MG63 (cell line): ENCODE data around the gene ADAM15. TPM values are rescaled to one million over a fixed set of nuclear protein-coding genes. Genes with fewer than 3 reads are reported as not detected.

Experiments
- DNase-seq: peaks from one replicate; pipeline ENCODE4 v3.0.0-alpha.2; 2020
- H3K27me3 ChIP-seq: fragments of 250-450 bp; sonication (Bioruptor Pico); 2 replicates; pipeline ENCODE4 v1.5.1; 2020; ENCODE audit warnings: mild to moderate bottlenecking, moderate library complexity
- H3K36me3 ChIP-seq: fragments of 250-450 bp; sonication (Bioruptor Pico); 2 replicates; pipeline ENCODE4 v1.5.1; 2020; ENCODE audit warnings: mild to moderate bottlenecking, moderate library complexity
- H3K4me3 ChIP-seq: fragments of 250-450 bp; sonication (Bioruptor Pico); 2 replicates; pipeline ENCODE4 v1.5.1; 2020; ENCODE audit warnings: mild to moderate bottlenecking, moderate library complexity
- H3K9me3 ChIP-seq: fragments of 250-450 bp; sonication (Bioruptor Pico); 2 replicates; pipeline ENCODE4 v1.5.1; 2020; ENCODE audit warnings: mild to moderate bottlenecking, moderate library complexity
- total RNA-seq: library from RNA; depleted of rRNA; stranded (reverse); fragments of >200 nt; shearing (Covaris generic); gene quantifications from 2 replicates; pipeline ENCODE4 v1.2.3, GENCODE V29; 2014; ENCODE audit warnings: low replicate concordance

The ADAM15 gene
- total RNA-seq, 1 experiment from 2014 or later, result 285 TPM

DNA sequence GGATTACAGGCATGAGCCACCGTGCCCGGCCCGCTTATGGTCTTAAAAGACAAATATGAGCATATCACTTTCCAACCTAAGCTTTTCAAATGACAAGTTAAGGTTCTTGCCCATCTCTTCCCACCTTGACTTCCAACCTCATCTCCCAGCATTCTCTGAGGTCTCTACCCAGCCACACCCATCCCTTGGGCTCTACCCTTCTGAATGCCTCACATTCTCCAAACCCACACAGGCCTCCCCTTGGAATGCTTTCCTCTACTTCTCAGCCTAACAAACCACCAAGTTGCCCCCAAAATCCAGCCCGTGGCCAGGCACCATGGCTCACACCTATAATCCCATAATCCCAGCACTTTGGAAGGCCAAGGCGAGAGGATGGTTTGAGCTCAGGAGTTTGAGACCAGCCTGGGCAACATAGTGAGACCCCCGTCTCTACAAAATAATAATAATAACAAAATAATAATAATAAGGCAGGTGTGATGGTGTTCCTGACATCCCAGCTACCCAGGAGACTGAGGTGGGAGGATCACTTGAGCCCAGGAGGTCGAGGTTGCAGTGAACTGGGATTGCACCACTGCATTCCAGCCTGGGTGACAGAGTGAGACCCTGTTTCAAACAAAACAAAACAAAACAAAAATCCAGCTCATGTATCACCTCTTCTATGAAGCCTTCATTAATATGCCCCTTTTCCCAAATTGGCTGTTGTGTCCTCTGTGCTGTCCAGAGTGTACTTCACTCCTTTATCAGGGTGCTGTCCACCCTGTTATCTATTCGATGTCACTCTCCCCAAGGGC lies 28.8 kb upstream of the ADAM15 start:
- H3K4me3 ChIP-seq, result no peak overlapping the region
- no peaks in the 10 kb centered on the region for H3K9me3 ChIP-seq
- no peaks in the 10 kb centered on the region for H3K27me3 ChIP-seq
- no peak for DNase-seq
- H3K36me3 ChIP-seq, result peaks cover 19% of the 10 kb centered on the region

DNA sequence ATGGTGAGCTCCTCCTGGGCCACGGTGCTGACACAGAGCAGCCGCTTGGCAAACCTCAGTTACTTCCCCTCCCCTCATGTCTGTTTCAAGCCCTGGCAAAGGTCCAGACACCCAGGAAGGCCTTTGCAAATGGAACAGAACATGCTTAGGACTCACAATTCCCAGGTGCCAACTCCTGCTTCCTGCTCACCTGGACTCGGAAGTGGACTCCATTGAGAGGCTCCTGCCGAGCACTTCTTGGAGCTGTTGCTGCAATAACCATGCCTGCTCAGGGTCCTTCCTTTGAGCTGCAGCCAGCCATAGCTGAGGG lies 28.2 kb upstream of the ADAM15 start:
- Histone ChIP-seq H3K9me3 (no peaks in the 10 kb centered on the region), H3K36me3 (peaks cover 16% of the 10 kb centered on the region), H3K27me3 (no peaks in the 10 kb centered on the region), H3K4me3 (no peak overlapping the region)
- DNase-seq, result no peak

DNA sequence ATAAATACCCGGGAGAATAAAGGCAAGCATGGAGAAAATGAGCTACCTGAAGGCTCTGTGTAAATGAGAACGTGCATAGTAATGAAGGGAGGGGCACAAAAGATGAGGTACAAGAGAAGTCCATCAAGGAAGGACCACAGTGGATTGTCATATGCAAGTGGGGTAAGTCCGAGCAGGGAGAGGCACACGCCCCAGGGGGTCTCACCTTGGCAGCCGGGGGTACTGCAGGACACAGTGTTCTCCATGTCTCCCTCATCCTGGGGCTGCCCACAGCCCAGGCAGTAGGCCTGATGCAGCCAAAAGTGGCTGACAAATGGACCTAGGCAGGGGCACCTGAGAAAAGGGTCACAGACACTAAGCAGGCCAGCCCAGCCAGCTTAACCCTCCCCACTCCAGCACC lies 27.5 kb upstream of the ADAM15 start:
- Histone ChIP-seq H3K9me3 (no peaks in the 10 kb centered on the region), H3K36me3 (peaks cover 12% of the 10 kb centered on the region), H3K27me3 (no peaks in the 10 kb centered on the region), H3K4me3 (no peak overlapping the region)
- DNase-seq, result no peak

DNA sequence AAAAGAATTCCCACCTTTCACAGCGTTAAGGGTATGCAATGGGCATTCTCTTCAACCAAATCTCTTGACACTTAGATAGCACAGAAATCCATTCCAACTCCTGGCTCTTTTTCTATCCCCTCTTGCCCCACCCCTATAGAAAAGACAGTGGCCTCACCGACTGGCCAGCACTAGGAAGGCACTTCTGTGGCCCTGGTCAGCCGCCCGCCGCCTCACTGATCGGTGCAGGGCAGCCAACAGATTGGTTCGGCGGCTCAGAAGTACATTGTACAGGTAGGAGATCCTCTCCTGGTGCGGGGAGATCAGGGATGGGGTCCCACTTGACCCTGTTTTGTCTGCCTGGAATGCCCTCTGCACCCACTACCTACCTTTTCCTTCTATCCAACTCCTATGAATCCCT lies 26.8 kb upstream of the ADAM15 start:
- Histone ChIP-seq H3K36me3 (peaks cover 5% of the 10 kb centered on the region), H3K9me3 (no peaks in the 10 kb centered on the region), H3K27me3 (no peaks in the 10 kb centered on the region), H3K4me3 (no peak overlapping the region)
- DNase-seq, result no peak

DNA sequence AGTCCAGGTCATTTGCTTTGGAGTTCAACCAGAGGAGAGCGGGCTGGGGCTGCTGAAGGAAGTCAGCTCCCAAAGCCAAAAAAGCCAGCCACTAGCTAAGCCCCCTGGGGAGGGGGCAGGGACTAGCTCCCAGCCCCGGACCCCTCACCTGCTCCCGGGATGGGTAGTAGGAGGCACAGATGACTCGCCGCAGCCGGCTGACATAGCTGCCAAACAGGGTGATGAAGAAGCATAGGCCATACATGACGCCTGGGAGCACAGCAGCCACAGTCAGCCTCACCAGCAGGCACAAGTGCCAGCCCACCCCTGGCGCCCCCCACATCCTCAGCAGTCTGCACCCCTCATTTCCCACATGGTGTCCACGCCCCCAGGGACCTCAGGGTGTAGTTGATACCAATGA lies 25.0 kb upstream of the ADAM15 start:
- H3K4me3 ChIP-seq, result no peak overlapping the region
- no peaks in the 10 kb centered on the region for H3K27me3 ChIP-seq
- peak; percentile 69 for DNase-seq
- H3K9me3 ChIP-seq, result no peaks in the 10 kb centered on the region
- H3K36me3 ChIP-seq, result no peaks in the 10 kb centered on the region

DNA sequence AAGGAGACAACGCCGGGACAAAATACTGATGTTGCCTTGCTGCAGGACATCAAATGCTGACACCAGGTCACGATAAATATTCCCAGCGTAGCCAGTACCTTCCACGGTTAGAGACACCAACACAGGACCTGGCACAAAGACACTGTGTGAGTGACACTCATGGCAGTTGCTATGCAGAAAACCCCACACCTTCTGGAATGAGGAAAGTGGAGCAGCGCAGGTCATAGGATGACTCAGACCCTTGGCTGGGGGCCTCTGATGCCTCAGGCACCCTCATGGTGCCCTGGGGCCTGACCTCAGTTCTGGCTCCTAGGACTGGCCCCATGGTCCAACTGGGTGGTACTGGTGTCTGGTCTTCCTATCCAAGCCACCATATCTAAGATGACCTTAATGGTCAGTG lies 24.5 kb upstream of the ADAM15 start:
- no peak overlapping the region for H3K4me3 ChIP-seq
- H3K36me3 ChIP-seq, result no peaks in the 10 kb centered on the region
- no peaks in the 10 kb centered on the region for H3K27me3 ChIP-seq
- DNase-seq, result peak; percentile 80
- no peaks in the 10 kb centered on the region for H3K9me3 ChIP-seq

DNA sequence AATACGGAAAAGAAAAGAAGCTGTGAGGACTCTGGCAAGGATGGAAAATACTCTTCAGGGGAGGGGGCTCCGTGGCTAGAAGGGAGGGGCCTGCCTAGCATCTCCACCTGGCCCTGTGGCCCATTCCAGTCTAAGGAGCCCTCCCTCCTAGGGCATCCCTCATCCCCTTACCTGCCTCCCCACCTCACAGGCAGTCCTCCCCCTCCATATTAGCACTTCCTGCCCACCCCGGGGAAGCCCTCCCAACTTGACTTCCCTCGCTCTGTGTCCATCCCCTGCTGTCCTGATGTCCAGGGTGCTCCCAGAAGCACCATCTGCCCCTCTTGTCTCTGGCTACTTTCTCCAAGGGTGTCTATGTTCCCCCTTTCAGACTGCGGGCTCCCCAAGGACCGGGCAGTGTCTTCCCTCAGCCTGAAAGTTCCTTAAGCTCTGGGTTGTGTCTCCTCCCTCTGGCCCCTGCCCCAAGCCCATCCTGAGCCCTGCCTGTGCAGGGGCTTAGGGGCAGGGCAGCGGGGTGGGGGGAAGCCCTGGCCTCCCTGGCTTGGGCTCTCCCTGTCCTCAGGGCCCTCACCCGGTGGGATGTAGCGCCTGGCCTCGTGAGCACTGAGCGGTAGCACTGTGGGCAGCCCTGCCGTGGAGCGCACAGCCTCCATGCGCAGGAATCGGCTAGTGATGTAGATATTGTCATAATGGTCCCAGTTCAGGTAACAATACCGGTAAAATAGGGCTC lies 21.4 kb upstream of the ADAM15 start:
- Histone ChIP-seq H3K36me3 (no peaks in the 10 kb centered on the region), H3K4me3 (no peak overlapping the region)
- DNase-seq, result no peak

DNA sequence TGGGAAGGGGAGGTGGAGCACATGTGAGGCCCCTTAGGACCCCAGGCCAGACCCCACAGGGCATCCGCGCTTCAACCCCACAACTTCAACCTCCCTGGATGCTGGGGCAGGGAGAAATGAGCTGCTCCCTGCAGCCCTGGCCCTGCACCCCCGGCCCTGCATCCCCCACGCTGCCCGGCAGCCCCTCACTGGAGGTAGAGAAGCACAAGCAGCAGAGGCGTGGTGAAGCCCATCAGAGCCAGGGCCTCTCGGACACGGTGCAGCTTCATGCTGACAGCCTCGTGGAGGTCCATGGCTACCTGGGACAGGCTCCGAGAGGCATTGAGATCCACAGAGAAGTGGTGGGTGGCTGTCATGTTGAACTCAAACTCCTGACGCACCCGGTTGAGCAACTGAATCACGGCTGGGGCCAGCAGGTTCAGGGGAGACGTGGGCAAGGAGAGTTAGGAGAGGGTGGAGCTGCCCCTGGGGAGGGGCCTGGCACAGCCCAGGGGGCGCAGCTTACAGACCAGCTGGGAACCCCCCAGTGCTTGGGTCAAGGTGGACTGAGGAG lies 20.8 kb upstream of the ADAM15 start:
- DNase-seq, result no peak
- no peak overlapping the region for H3K4me3 ChIP-seq
- H3K36me3 ChIP-seq, result no peaks in the 10 kb centered on the region
- no peaks in the 10 kb centered on the region for H3K27me3 ChIP-seq
- H3K9me3 ChIP-seq, result no peaks in the 10 kb centered on the region

More for the DNA sequence above, 21.4 kb upstream of the ADAM15 start:
- no peaks in the 10 kb centered on the region for H3K27me3 ChIP-seq
- no peaks in the 10 kb centered on the region for H3K9me3 ChIP-seq

DNA sequence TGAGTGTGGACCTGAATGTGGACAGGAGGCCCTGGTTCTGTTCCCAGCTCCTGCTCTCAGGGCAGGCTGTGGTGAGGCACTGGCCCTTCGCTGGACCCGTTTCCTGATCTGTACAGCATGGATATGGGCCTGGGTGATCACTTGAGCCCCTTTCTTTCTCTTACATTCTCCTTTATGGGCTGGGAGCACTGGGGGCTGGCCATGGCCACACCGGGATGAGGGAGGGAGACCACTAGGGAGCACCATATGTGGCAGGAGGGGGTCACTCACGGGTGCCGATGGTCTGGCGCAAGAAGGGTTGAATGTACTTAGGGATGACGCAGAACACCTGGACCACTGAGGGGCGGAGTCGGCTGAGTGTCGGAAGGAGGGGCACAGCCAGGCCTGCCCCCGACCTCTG lies 20.2 kb upstream of the ADAM15 start:
- no peak overlapping the region for H3K4me3 ChIP-seq
- H3K27me3 ChIP-seq, result no peaks in the 10 kb centered on the region
- H3K9me3 ChIP-seq, result no peaks in the 10 kb centered on the region
- no peak for DNase-seq
- H3K36me3 ChIP-seq, result no peaks in the 10 kb centered on the region

DNA sequence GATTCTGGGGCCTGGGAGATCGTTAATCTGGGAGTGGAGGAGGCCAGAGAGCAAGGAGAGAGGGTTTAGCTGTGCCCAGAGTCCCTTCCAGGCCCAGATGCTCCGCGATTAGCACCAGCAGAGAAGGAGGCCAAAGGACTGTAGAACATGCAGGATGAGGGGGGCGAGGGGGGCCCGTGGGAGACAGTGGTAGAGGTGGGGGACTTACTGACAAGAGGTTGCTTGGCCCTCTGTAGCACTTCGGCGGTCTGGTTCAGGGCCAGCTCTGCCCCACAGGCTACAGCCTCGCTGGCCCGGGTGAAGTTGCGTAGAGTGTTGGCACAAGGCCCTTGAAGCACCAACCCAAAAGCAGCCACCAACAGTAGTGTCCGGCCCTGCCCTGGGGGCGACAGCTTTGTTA lies 18.2 kb upstream of the ADAM15 start:
- no peaks in the 10 kb centered on the region for H3K9me3 ChIP-seq
- H3K36me3 ChIP-seq, result no peaks in the 10 kb centered on the region
- DNase-seq, result no peak
- H3K4me3 ChIP-seq, result no peak overlapping the region
- no peaks in the 10 kb centered on the region for H3K27me3 ChIP-seq

DNA sequence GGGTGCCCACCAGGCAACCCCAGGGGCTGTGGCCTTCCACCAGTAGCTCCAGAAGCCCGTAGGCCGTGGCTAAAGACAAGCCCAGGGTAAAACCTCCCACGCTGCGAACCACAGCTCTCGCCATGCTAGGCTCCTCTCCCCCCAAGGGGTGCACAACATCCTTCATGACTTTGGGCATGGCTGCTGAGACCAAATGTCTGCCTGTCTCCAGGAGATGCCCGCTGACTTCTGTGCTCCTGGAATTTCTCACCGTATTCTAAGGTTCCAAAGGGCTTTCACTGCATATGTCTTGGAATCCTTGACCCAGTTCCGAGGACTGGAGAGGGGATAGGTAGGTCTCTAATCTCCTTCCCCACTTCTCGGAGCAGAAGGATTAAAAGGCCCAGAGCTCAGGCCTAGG lies 17.6 kb upstream of the ADAM15 start, which contains the start of the genes DCST1 and DCST2:
TSS of gene DCST1 (plus strand) at position 301 of the 400 bp plus-strand sequence. CDS start 213 bp downstream, outside the sequence.
TSS of gene DCST2 (minus strand) at position 258 of the 400 bp plus-strand sequence. CDS start at position 178, 80 bp downstream.
- no peaks in the 10 kb centered on the region for H3K36me3 ChIP-seq
- no peak for DNase-seq
- no peaks in the 10 kb centered on the region for H3K27me3 ChIP-seq
- no peak within 1 kb of the TSS for H3K4me3 ChIP-seq
- H3K9me3 ChIP-seq, result no peaks in the 10 kb centered on the region

DNA sequence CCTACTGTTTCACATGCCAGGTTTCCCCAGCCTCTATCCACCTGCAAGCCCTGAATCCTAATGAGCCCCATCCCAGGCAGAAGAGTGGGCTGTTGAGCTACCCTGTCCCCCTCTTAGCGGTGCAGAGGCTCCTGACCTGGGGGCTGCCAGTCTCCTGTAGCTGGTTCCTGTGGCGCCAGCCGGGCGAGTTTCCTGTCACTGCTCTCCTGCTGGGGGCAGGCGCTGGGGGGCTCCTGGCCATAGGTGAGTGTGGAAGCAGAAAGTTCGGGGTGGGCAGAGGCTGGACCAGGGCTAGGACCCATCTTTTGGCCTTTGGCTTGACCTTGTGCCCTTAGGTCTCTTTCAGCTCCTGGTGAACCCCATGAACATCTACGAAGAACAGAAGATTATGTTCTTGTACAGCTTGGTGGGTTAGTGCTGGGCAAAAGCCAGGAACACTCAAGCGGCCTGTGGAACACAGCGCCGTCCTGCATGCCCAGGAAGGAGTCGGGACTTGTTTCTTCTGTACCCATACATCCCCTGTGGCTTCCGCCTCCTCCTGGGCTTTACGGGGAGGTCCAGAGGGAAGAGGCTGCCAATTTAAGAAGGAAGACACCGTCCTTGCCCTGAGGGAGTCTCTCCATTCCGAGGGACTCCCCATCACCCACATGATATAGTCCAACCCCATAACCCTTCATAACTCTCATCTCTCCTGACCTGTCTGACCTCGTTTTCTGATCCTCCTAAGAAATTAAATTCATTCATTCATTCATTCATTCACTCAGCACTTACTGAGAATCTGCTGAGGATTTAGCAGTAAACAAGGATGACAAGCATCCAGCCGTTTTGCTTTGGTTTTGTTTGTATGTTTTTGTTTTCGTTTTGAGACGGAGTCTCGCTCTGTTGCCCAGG lies 16.6 kb upstream of the ADAM15 start:
- H3K36me3 ChIP-seq, result no peaks in the 10 kb centered on the region
- no peak for DNase-seq
- H3K9me3 ChIP-seq, result no peaks in the 10 kb centered on the region
- H3K4me3 ChIP-seq, result no peak overlapping the region
- H3K27me3 ChIP-seq, result no peaks in the 10 kb centered on the region

DNA sequence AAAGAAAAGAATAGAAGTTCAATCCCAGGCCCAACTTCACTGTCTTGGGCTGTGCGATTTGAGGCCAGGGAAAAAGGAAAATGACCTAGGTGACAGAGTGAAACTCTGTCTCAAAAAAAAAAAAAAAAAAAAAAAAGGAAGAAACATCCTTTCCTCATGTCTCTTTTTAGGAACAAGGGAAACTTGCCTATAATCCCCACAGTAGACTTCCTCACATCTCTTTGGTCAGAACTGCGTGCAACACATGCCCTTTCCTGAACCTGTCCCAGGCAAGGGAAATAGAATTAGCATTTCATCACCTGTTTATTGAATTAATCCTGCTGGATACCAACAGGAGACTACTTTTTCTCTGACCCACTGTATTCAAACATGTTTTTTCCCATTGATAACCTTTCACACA lies 15.2 kb upstream of the ADAM15 start:
- Histone ChIP-seq H3K4me3 (no peak overlapping the region), H3K9me3 (no peaks in the 10 kb centered on the region), H3K27me3 (no peaks in the 10 kb centered on the region), H3K36me3 (no peaks in the 10 kb centered on the region)
- DNase-seq, result no peak

DNA sequence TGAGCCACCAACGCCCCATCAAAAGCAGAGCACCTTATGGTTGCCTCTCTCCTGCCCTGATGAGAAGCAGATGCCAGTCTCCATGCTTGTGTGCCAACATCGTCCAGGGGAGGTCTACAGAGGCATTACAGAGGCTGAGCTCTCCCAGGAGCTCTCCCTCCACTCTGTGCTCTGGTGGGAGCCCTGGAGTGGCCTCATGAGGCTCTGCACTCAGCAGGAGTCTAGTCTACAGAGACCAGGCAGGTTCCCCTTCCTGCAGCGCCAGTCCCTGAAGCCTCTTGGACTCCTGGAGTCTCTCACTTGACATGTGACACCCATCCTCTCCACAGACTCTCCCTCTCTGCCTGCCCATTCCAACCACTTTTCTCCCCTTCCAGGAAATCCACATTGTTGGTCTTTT lies 14.1 kb upstream of the ADAM15 start:
- no peak for DNase-seq
- no peak overlapping the region for H3K4me3 ChIP-seq
- no peaks in the 10 kb centered on the region for H3K36me3 ChIP-seq
- no peaks in the 10 kb centered on the region for H3K27me3 ChIP-seq
- H3K9me3 ChIP-seq, result no peaks in the 10 kb centered on the region

DNA sequence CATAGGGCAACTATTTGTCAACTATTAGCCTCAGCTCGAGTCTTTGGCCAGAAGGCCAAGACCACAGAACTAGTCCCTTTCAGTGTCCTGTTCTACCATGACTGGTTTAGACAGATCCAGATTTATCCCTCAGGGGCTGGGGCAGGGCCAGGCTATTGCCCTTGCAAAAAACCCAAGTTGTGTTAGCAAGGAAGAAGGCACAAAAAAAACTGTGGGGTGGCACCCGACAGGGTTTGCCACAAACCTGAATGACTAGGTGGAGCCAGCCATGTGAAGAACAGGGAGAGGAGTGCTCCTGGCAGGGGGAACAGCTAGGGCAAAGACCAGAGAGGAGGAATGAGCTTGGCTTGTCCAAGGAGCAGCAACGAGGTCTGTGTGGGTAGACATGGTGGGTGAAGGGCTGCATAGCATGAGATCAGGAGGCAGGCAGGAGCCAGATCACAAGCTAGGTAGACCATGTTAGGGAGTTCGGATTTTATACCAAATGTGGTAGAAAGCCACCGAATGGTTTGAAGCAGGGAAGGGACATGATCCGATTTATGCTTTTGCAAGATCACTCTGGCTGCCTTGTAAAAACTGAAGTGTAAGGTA lies 13.2 kb upstream of the ADAM15 start:
- no peak for DNase-seq
- H3K27me3 ChIP-seq, result no peaks in the 10 kb centered on the region
- no peaks in the 10 kb centered on the region for H3K9me3 ChIP-seq
- H3K4me3 ChIP-seq, result no peak overlapping the region
- H3K36me3 ChIP-seq, result no peaks in the 10 kb centered on the region

DNA sequence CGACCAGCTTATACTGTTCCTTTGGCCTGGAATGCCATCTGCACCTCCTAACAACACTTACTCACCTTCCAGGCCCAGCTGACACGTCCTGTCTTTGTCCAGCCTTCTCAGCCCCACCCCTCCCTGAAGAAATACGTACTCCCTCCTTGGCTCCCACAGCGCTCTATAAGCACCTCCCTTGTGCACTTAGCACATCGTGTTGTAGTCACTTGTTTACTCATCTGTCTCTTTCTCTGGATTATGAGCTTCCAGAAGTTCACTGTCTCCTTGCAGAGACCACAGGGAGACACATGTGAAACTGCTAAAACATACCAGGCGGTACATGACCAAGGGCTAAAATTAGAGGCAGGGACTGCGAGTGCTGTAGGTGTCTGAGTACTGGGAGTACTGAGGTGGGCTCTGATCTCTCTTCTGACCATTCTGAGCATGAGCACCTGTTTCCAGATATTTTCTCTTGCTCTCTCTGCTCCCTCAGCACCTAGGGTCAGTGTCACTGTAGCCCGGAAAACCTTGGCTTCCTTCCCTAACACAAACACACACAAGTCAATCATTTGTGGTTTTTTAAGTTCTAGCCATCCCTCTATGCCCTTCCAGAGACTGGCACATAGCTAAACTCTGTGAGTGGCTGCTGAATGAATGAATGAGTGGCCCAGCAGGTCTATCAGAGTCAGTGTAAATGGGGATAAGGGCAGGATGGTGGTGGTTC lies 12.4 kb upstream of the ADAM15 start:
- no peaks in the 10 kb centered on the region for H3K9me3 ChIP-seq
- peak; percentile 54 for DNase-seq

More for the DNA sequence above, 12.4 kb upstream of the ADAM15 start:
- Histone ChIP-seq H3K27me3 (no peaks in the 10 kb centered on the region), H3K36me3 (no peaks in the 10 kb centered on the region), H3K4me3 (no peak overlapping the region)
